Mucosa of stomach (tissue), 1 donor: Measurements from ENCODE around the gene PLA2G2F.
A peak's percentile ranks its signal among the peaks of the same experiment; 100 is the strongest.

Experiments used
- H3K27me3 ChIP-seq: one replicate; pipeline ENCODE4 v1.7.0; 2013; ENCODE audit warnings: mild to moderate bottlenecking, low read length; ENCODE audit not compliant: control insufficient read depth, insufficient read depth
- H3K36me3 ChIP-seq: one replicate; pipeline ENCODE4 v1.7.0; 2013; ENCODE audit warnings: low read length; ENCODE audit not compliant: control insufficient read depth, insufficient read depth
- H3K4me1 ChIP-seq: one replicate; pipeline ENCODE4 v1.7.0; 2013; ENCODE audit warnings: mild to moderate bottlenecking, low read length; ENCODE audit not compliant: control insufficient read depth, insufficient read depth
- H3K4me3 ChIP-seq: one replicate; pipeline ENCODE4 v1.7.0; 2013; ENCODE audit warnings: low read length
- H3K9ac ChIP-seq: one replicate; pipeline ENCODE4 v1.7.0; 2013; ENCODE audit warnings: mild to moderate bottlenecking, low read length, moderate library complexity
- H3K9me3 ChIP-seq: one replicate; pipeline ENCODE4 v1.7.0; 2013; ENCODE audit warnings: mild to moderate bottlenecking, low read length, moderate library complexity; ENCODE audit not compliant: control insufficient read depth
- donor health status: Pancreatic carcinoma.

PLA2G2F gene

DNA sequence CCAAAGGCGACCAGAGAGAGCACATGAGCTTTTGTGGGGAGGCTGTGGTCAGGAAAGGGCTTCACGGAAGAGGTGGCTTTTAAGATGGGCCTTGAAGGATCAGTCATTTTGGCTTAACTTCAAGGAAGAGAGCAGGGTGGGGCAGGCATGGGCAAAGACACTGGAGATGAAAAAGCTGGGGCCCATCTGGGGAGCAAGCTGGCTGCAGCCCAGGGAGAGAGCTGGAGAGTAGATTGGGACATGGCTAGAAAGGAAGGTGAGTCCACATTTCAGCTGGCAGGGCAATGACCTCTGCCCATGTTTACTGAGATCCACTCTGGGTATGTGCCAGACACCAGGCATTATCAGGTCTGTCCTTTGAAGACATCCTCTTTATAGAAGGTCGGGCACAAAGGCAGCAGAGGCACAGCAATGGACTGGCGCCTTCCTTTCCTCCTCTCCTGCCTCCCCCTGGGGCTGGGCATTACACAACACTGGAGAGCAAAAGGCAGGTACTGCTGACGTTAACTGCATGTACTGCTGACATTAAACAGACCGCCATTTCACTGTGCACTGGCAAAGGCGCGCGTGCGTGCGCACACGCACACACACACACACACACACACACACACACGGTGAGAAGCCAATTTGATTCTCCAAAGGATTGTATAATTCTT, 44.6 kb downstream of the PLA2G2F start:
- no peaks in the 10 kb centered on the region for H3K9me3 ChIP-seq
- peaks cover 45% of the 10 kb centered on the region for H3K4me1 ChIP-seq
- peaks cover 9% of the 10 kb centered on the region for H3K27me3 ChIP-seq
- no peak overlapping the region for H3K4me3 ChIP-seq
- no peak overlapping the region for H3K9ac ChIP-seq
- H3K36me3 ChIP-seq = no peaks in the 10 kb centered on the region

DNA sequence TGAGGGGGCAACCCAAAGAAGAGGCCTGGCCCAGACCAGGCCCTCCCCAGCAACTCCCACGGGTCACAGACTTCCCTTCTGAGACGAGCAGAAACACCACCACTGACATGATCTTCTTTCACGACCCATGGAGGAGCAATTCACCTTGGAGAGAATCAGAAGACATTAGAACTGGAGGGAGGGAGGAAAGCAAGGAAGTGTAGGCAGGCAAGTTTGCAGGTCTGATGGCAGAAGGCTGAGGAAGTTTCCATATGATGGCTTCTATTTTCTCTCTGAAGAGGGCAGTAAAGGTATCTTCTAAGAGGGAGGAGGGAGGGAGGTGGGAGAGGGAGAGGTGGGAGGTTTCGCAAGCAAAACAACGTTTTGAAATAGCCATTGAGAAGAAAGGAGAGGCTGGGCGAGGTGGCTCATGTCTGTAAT, 45.4 kb downstream of the PLA2G2F start:
- Histone ChIP-seq H3K36me3 (no peaks in the 10 kb centered on the region), H3K27me3 (peaks cover 9% of the 10 kb centered on the region), H3K4me1 (peaks cover 45% of the 10 kb centered on the region), H3K4me3 (no peak overlapping the region), H3K9me3 (no peaks in the 10 kb centered on the region), H3K9ac (no peak overlapping the region)

DNA sequence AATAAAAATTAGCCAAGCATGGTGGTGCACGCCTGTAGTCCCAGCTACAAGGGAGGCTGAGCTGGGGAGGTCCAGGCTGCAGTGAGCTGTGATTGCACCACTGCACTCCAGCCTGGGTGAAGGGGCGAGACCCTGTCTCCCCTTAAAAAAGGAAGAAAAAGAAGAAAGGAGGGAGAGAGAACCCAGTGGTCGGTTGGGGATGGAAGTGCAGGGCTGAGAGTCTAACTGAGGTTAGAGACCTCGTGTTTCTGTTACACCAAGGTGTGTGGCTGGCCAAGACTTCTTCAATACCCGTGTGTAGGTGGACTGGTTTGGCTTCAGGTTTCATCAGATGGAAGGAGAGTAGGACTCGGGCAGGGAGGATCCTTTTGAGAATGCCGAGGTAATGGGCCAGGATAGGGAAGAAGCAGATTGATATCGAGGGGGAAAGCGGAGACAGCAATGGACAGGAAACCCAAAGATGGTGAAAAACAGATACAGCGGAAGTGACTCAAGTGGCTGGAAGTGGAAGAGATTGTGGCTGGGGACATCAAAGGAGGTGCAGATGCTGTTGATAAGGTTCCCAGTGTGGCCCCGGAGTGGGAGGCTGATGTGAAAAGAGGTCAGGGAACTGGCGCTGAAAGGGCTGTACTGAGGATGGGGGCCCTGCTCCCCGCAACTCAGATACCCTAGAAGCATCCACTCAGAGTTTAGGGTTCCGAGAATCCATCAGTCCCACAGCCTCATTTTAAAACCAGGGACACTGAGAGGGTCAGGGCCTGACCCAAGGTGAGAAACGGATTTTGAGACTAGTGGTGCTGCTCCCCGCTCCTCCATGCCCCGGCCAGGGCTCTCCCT, 46.1 kb downstream of the PLA2G2F start:
- Histone ChIP-seq H3K4me1 (peaks cover 41% of the 10 kb centered on the region), H3K27me3 (peaks cover 9% of the 10 kb centered on the region), H3K9ac (no peak overlapping the region), H3K9me3 (no peaks in the 10 kb centered on the region), H3K36me3 (no peaks in the 10 kb centered on the region), H3K4me3 (no peak overlapping the region)

DNA sequence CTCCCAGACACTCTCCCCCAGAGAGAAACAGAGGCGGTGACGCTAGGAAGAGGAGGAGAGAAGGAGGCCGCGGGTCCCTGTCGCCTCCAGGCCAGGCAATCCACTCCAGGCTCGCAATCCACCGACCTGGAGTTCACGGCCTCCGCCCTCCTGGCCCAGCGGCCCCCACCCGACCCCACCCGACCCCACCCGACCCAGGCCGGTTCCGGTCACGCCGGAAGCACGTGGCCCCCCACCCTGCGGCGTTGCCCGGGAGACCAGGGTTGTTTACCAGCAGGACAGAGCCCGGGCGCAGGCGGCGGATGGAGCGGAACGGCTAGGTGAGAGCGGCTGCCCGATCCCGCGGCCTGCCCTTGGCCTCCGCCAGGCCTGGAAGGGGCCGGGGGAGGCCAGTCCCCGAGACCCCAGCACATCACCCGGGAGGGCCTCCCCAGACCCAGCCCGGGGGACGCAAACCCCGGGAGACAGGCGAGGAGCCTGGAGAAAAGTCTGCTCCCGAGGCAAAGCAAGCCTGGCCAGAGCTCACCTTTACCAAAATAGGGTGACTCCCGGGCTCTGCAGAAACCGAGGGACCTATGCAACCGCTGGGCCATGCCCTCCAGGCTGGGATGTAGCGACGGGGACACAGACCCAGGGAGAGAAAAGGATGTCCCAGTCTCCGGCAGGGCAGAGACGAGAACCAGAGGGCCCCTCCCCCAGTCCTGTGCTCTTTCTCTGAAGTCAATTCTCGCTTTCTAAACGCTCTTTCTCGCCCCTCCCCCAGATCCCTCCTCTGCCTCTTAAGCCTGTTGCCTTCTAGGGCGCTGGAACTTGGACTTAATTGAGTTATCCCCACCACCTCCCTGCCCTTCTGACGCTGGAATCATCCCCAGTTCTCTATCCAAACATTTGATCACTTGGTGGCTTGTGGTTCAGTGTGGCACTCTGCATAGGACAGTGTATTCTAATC, 47.0 kb downstream of the PLA2G2F start, which contains the start of the genes PLA2G2C and UBXN10:
Gene PLA2G2C (minus strand): TSS at position 685 of the 949 bp plus-strand sequence. CDS start 9,155 bp downstream, outside the sequence.
Gene UBXN10 (plus strand): TSS at position 263 of the 949 bp plus-strand sequence. CDS start 4,466 bp downstream, outside the sequence.
- Histone ChIP-seq H3K4me3 (peak within 1 kb of the TSS; percentile 49), H3K27me3 (peaks cover 9% of the 10 kb centered on the region), H3K9me3 (no peaks in the 10 kb centered on the region), H3K9ac (peak within 1 kb of the TSS; percentile 72), H3K36me3 (no peaks in the 10 kb centered on the region), H3K4me1 (peaks cover 33% of the 10 kb centered on the region)

DNA sequence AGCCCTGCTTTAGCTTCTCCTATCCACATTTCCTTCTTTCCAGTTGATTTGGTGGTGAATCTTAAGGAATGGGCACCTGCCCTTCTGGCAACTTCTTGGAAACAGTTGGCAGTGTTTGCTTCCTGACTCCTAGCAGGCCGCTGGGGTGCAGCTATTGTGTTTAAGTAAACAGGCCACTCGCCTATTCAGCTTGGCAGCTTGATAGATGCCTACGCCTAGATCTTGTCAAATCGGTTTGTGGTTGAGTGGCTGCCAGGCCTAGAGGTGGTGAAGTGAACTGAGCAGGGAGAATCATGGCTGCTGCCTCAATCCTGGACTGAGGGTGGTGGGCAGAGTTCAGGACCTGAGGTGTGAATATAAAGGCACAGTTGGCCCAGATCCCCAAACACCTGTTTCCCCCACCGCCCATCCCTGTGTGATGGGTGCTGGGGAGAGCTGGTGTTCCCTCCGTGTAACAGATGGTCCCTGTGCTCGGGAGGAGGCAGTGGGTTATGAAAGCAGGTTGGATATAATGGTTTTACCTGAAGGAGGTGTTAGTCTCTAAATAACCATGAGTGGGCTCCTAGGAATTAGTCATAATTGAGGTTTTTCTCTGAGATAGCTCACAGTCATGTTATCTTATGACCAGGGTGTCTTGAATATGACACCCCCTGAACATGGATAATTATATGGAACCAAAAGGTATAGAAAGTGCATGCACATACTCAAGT, 48.1 kb downstream of the PLA2G2F start:
- no peak overlapping the region for H3K4me3 ChIP-seq
- peaks cover 33% of the 10 kb centered on the region for H3K4me1 ChIP-seq
- H3K9ac ChIP-seq = peak overlapping the region; percentile 72

DNA sequence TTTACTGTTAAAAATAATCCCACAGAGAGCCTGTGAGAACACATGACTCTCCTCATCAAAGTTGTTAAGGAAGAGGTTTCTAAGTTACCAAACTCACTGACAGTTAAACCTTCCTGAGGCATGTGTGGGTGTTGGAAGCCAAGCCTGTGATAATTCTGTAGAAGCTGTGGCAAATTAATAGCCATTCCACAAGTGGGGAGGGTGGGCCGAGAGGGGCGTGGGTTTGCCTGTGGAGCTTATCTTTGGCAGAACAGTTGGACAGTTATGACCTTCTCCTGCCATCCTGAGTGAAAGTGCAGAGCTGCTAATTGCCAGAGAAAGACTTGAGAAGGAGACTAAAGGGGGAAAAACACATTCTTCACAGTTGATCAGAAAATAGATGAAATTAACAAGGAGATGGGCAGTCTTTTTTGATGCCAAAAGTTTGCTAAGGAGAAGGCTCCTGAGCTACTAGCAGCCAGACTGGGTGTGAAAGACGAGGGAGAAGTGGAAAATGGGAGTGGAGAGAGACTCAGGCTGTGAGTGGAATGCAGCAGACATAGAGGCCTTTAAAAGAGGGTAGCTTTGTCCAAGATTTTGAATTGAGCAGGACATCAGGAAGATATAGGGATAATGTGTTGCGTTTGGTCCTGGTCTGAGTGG, 48.8 kb downstream of the PLA2G2F start:
- Histone ChIP-seq H3K9ac (no peak overlapping the region), H3K27me3 (peaks cover 9% of the 10 kb centered on the region), H3K36me3 (no peaks in the 10 kb centered on the region), H3K9me3 (no peaks in the 10 kb centered on the region), H3K4me3 (no peak overlapping the region), H3K4me1 (peaks cover 33% of the 10 kb centered on the region)

More for the DNA sequence above, 48.1 kb downstream of the PLA2G2F start:
- peaks cover 9% of the 10 kb centered on the region for H3K27me3 ChIP-seq
- no peaks in the 10 kb centered on the region for H3K36me3 ChIP-seq
- no peaks in the 10 kb centered on the region for H3K9me3 ChIP-seq

DNA sequence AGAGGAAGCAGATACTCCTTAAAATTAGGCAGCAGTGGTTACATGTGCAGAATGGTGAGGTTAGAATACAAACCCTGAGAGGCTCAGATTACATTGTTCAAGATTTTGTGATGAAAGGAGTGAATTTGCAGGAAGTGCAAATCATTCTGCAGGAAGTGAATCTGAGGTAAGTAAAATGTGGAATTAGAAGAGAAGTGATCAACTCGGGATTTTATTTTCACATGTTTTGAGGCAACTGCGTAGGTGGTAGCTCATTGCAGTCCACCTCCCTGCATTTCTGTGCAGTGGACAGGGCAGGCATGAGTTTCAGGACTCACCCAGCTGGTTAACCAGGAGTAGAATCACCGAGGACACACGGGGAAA, 49.3 kb downstream of the PLA2G2F start:
- H3K9me3 ChIP-seq = no peaks in the 10 kb centered on the region
- no peak overlapping the region for H3K4me3 ChIP-seq
- no peaks in the 10 kb centered on the region for H3K36me3 ChIP-seq
- peaks cover 9% of the 10 kb centered on the region for H3K27me3 ChIP-seq
- H3K9ac ChIP-seq = no peak overlapping the region
- peaks cover 32% of the 10 kb centered on the region for H3K4me1 ChIP-seq

DNA sequence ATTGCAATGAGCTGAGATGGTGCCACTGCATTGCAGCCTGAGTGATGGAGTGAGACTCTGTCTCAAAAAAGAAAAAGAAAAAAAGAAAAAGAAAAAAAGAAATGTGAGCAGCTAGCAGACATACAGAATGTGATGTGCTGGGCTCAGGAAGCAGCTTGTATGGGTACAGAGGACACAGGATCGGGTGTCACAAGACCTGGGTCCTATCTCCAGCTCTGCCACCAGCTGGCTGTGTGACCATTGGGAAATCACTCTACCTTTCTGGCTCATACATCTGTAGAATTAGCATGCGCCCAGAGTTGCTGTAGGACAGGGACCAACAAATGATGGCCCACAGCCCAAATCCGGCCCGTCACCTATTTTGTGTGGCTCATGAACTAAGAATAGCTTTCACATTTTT, 50.5 kb downstream of the PLA2G2F start:
- no peak overlapping the region for H3K4me3 ChIP-seq
- peaks cover 31% of the 10 kb centered on the region for H3K4me1 ChIP-seq
- H3K9me3 ChIP-seq = no peaks in the 10 kb centered on the region
- no peaks in the 10 kb centered on the region for H3K36me3 ChIP-seq
- H3K9ac ChIP-seq = no peak overlapping the region
- peaks cover 9% of the 10 kb centered on the region for H3K27me3 ChIP-seq

DNA sequence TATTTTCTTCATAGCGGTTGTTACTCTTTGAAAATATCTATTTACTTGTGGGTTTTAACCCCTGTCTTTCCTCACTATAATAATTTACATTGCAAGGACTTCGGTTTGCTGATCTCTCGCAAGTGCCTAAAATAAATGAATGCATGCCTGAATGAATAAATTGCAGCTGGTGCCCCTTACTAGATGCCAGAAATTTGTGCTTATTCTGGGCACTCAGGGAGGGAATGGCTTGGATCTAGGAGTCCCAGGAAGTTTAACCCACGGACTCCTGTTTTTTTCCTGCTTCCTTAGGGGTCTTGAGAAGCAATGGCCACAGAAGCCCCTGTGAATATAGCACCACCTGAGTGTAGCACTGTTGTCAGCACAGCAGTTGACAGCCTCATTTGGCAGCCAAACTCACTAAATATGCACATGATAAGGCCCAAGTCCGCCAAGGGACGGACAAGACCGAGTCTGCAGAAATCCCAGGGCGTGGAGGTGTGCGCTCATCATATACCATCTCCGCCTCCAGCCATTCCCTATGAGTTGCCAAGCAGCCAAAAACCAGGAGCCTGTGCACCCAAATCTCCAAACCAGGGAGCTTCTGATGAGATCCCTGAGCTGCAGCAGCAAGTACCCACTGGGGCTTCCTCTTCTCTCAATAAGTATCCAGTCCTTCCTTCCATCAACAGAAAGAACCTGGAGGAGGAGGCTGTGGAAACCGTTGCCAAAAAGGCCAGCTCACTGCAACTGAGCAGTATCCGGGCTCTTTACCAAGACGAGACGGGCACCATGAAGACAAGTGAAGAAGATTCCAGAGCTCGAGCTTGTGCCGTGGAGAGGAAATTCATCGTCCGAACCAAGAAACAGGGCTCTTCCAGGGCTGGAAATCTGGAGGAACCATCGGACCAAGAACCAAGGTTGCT, 51.4 kb downstream of the PLA2G2F start:
- Histone ChIP-seq H3K4me1 (peaks cover 31% of the 10 kb centered on the region), H3K27me3 (peaks cover 2% of the 10 kb centered on the region), H3K4me3 (no peak overlapping the region)

DNA sequence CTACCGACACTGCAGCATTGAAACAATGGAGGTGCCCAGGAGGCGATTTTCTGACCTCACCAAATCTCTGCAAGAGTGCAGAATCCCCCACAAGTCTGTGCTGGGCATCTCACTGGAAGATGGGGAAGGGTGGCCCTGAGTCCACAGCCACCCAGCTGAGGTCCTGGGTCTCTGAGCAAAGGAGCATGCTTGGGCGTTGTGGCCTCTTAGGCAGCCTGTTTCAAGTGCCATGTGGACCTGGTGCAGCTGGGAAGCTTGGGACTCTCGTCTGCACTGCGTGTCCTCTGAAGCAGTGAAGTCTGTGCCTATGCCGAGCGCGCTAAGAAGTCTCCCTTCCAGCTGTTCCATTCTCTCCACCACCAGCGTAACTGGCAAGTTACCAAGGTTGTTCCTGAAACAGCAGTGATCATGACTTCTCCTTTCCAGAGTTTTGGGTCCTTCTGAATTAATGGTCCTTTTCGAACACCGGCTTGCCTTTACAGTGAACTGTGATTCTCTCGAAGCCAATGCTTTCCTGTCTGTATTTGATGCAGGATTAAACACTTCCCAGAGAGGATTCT, 52.2 kb downstream of the PLA2G2F start:
- no peak overlapping the region for H3K9ac ChIP-seq

More for the DNA sequence above, 51.4 kb downstream of the PLA2G2F start:
- H3K9ac ChIP-seq = no peak overlapping the region
- H3K9me3 ChIP-seq = no peaks in the 10 kb centered on the region
- no peaks in the 10 kb centered on the region for H3K36me3 ChIP-seq

More for the DNA sequence above, 52.2 kb downstream of the PLA2G2F start:
- peaks cover 26% of the 10 kb centered on the region for H3K4me1 ChIP-seq
- no peaks in the 10 kb centered on the region for H3K9me3 ChIP-seq
- H3K4me3 ChIP-seq = no peak overlapping the region
- no peaks in the 10 kb centered on the region for H3K36me3 ChIP-seq
- H3K27me3 ChIP-seq = peaks cover 2% of the 10 kb centered on the region
